Inflammatory macrophage treated with lipopolysaccharide for 4 hours (primary cell): ENCODE data around the gene CTSZ.
A peak's percentile ranks its signal among the peaks of the same experiment; 100 is the strongest.
"Not testable (repeated sequence)": the region's sequence is repeated elsewhere in the genome, so short reads cannot be mapped to it uniquely, and the experiment has no call there.

ENCODE experiments used
- DNase-seq: peaks from one replicate; pipeline ENCODE4 v3.0.0-alpha.2; 2020

CTSZ gene

DNA sequence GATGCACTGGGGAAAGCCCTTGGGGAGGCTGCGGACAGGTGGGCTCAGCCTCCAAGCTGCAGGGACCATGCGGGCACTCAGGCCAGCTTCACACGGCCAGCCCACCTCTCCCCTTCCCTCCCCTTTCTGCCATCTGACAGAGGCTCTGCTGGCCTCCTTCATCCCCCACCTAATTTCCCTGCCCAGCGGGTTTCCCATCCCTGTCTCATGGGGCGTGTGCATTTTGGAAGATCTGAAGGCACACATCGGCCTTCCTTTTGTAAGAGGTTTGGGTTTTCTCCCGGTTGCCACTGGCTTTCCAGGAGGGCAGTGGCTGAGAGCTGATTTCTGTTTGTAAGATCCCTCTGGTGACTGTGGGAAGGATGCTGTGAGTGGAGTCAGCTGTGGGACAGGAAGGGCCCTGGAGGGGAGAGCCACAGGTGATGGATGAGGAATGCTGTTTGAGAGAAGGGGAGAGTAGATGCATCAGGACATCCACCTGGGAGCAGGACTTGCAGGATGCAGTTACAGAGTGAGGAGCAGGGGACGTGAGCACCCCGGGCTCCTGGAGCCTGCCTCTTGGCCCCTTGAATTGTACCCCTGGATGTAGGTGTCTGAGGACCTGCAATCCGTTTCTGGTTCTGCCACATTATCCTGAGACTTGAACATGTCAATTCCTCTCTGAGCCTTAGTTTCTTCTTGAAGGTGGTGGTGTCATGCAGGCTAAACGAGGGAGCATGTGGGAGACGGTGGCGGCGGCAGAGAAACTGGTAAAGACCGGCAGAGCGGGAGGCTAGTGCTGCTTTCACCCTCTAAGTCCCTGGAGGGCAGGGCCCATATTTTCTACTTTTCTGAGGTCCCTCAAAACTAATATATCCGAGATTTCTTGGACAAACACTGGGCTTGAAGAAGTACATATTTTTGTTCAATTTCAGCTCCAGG lies 6.2 kb upstream of the CTSZ start:
- DNase-seq, result no peak

DNA sequence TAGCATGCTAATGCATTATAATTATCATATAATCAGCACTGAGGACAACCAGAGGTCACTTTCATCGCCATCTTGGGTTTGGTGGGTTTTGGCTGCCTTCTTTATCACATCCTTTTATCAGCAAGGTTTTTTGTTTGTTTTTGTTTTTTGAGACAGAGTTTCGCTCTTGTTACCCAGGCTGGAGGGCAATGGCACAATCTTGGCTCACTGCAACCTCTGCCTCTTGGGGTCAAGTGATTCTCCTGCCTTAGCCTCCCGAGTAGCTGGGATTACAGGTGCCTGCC lies 4.8 kb upstream of the CTSZ start:
- not testable (repeated sequence) for DNase-seq

DNA sequence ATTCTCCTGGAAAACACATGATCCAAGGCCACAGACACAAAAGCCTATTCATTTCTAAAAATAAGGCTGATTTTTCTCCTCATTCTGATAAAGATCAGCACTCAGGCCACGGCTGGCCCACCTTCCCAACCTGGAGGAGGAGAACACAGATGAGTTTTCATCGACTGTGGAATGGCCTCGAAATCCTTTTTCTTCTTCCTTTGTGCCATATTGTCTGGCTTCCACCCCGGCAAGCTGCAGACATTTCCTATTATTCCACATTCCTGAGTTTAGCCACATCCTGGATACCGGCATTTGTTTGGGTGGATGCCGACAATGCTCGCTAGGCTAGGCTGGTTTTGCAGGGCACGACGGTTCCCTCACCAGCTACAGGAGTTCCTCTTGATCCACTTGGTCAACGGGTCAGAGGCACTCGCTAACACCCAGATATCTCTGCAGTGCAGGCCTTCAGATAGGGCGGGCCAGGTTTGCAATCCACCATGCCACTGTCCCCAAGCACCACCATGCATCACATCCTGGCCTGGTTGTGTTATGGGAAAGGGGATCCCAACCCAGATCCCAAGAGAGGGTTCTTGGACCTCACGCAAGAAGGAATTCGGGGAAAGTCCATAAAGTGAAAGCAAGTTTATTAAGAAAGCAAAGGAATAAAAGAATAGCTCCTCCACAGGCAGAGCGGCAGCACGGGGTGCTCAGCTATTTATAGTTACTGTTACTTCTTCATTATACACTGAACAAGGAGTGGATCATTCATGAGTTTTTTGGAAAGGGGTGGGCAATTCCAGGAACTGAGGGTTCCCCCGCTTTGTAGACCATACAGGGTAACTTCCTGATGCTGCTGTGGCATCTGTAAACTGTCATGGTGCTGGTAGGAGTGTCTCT lies 4.2 kb upstream of the CTSZ start:
- DNase-seq, result peak; percentile 39

DNA sequence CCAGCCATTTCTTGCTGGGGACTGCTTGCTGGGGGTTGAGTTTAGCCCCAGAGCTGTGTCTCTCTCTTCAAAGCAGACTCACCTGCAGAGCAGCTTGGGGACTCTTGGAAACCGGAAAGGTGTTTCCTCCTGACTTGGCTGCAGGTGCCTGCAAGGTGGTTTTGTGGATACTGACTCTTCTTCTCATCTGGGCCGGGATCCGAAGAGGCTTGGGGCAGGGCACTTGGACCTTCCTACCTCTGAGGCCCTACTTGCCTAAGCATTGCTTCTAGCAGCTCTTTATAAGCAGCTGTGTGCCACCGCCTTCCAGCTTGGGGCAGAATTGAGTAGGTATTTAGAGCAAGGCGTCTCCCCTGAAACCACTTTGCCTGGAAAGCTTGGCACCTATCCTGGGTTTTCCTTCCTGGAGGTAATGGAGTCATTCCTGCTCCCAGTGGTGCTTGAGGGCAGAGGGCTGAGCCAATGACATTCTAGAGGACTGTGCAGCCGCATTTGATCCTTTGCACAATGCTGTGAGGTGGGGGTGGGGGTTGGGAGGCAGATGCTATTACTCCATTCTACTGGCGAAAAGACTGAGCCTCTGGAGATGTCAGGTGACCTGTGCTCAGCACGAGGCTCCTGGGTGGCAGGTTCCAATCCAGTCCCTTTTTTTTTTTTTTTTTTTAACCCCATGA lies 3.4 kb upstream of the CTSZ start:
- DNase-seq, result no peak

DNA sequence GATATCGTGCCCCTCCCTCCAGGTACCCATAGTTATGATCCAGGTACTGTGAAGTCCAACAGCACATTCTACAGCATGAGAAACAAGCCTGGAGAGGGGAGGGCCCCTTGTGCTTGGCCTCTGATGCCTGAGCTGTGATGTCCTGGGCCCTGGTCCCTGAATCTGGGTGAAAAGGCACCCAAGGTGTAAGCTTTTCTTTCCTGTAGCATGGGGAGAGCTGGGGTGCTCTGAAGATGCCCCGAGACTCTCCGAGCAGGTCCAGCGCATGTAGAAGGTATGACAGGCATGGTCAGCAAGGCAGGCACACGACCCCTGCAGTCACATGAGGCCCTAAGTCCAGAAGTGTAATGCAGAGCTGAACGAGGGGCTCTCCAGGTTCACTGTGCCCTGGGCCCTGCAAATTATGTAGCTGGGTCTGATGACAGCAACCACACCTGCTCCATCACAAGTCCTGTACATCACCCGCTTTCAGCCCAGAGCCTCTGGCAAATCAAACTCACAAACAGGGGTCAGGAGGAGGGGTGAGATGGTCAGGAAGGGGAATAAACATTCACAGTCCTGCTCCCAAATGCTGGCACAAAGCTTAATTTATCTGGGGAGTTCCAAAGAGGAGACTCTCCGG lies 1.8 kb upstream of the CTSZ start:
- no peak for DNase-seq

DNA sequence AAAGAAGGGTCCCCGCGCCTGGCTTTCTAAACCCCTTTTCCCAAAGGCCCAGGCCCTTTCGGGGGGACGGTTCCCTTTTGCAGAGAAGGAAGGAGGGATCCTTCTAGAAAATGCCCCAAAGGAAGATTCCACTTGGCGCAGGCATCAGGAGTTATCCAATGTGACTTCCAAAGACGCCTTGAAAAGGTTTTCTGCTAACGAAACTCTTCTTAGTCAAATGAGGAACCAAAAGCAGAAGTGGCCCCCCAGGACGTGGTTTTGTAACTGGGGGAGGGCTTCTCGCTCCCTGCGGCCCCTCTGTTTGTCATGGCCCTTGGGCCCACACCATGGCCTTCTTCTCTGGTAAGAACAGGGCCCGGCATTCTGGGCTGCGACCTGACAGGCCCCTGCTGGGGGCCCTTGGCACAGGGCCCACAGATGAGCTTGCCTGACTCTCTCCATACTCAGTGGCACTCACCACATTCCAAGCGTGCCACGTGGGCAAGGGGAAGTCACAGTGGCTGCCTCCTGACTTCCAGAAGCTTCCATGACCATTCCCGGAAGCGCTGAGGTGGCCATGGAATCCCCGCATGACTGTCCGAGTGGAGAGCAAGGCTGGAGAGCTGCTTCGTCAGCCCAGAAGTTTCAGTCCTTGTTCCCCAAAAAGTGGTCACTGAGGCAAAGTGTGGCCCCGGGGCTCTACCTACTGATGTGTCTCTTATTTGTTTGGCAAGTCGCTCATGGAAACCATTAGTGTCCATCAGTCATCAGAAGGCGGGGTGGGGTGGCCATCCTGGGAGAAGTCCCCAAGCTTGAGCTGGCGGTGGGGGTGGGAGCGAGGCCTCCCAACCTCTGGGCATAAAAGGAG lies 834 bp upstream of the CTSZ start:
- DNase-seq, result peak; percentile 98

DNA sequence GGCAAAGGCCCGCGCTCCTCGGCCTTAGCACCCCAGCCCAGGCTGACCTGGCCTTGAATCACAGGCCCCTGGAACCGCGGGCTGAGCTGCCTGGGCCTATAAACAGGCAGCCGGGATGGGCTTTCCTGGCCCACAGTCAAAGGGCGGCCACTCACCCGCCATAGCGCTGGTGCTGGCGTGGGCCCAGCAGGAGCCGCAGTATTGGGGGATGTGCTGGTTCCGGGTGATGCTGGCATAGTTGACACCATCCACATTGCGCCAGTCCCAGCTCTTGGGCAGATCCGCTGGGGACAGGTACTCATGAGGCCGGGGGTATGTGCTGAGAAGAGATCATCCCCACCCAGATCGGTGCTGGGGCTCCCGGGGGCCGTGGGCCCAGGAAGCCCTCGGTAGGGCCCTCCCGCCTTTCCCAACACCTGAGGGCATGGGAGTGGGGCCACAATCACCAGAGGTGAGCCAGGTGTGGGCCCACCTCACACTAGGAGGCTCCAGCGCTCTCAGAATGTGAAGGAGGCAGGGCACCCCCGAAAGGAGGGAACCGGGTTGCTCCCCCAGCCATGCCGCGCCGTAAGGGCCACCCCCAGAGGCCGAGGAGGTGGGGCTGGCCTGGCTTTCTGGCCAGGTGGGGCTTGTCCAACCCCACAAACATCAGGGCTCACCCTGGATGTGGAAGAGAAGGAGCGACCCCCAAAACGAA lies 739 bp downstream of the CTSZ start:
- peak; percentile 26 for DNase-seq

DNA sequence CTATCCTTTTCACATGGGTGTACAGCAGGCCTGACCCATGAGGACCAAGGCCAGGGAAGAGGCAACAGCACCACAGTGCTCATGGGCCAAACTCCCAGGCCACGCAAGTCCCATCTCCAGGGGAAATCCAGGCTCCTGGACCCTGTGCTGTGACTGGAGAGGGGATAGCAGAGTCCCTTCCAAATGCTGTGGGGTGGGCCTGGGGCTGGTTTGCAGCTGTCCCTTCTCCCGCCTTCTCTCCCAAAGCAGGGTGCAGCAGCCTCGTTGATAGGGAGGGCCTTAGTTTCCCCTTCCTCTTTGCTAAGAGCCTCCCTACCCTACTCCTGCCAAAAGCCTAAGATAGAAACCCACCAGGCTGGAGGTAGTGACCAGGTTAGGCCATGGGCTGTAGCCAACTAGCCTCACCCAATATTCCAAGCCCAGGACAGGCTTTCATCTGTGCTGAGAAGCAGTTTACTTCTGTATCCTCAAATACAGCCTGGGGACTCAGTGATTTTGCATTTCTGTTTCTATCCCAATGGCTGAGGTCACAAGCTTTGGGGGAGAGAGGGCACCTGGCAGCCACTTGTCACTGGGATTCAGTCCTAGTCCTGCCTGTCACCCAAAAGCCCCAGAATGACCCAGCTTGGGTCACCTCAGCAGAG lies 1.4 kb downstream of the CTSZ start:
- no peak for DNase-seq

DNA sequence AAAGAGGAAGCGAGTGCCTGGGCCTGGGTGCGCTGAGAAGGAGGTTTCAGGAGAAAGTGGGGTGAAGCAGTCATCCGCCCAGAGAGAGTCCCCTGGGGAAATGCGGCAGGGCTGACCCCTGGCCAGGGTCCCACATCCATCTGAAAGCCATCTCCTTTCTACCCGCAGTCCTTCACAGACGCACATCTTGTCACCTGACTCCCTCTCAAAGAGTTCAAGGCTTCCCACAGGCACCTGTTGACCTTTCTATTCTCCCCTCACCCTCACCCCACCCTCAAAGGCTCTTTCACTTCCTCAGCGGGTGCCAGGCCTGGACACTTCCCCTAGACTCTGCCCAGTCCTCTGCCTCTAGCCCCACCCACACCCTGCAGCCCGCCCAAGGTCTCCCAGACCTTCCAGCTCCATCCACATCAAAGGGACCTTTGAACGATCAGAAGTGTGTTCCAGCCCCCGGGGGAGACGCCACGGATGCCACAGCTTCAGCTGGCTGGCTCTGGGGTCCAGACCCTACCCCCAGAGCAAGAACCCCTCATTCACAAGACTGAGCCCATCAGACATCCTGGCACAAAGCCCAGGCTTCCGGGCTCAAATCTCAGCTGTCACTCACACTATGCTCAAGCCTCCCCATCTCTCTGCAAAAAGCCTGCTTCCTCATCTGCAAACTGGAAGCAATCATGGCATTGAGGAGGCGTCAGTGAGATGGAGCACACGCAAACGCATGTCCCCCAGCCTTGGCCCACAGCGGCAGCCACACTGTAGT lies 2.1 kb downstream of the CTSZ start:
- peak; percentile 89 for DNase-seq

DNA sequence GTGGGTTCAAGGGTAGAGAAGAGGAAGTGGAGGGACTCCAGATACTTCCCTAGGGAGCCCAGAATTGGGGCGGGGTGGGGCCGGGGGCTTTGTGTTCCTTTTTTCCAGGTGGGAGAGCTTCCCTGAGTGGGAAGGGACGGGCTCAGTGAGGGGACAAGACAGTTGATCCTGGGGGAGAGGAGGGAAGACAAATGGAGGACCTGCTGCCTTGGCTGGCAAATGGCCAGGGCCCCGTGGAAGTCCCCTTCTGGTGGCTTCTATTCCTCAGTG lies 2.6 kb downstream of the CTSZ start:
- DNase-seq, result peak; percentile 92

DNA sequence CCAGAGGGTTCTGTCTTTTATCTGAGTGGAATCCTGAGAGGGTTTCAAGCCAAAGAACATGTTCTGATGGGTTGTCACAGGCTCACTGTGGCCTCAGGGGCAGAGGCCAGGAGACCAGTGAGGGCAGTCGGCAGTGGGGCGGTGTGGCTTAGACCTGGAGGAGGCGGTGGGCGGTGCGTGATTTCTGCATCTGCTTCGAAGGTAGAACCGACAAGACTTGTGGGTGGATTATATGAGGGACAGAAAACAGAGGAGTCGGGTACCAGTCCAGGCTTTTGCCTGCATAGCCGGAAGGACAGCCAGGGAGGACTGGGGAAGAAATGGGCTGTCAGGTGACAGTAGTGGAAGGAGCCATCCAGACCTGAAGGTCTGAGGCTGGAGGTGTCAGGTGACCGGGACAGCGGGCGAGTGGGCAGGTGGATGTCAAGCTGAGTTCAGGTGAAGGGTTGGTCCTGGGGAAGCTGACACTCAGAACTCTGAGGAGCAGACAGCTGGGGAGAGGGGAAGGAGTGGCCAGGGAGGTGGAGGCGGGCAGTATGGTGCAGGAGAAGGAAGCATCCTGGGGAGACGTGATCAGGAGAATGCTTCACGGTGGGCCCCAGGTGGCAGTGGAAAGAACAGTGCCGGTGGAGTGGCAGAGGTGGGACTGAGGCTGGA lies 3.1 kb downstream of the CTSZ start:
- DNase-seq, result no peak

DNA sequence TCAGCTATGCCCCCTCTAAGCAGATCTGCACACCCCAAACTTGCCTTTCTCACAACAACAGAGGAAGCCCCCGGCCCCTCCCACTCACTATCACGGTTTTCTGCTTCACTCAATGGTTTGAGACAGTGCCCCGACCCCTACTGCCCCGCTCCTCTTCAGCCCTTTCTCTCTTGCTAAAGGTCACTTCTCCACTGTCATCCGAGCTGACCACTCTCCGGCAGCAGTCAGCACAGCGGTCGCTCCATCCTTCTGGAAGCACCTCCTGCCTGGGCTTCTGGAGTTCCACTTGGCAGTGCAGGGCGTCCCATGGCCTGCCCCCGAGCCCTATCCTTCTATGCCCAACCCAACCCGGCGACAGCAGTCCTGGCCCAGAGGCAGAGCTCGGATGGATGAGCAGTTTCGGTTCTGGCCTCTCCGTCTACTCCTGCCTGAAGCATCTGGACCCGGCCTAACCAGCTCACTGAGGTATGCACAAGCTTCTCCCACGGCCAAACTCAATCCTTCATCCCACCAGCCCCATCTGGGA lies 4.1 kb downstream of the CTSZ start:
- no peak for DNase-seq

DNA sequence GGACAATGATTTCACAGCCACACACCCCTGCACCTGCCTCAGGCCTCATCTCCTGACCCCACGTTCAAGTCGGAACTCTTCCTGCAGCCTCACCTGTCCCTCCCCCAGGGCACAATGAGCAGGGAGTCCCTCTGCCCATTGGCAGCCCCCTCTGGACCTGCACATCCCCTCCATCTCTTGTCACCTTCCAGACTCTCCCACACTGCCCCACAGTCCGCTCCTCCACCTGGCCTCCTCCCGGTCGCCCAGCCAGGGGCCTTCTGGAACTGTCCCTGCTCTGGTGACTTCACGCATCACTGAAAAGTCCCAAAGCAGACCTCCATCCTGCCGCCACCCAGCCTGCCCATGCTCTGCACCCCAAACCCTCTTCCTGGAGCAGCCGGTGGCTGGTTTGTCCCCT lies 4.7 kb downstream of the CTSZ start:
- DNase-seq, result no peak

DNA sequence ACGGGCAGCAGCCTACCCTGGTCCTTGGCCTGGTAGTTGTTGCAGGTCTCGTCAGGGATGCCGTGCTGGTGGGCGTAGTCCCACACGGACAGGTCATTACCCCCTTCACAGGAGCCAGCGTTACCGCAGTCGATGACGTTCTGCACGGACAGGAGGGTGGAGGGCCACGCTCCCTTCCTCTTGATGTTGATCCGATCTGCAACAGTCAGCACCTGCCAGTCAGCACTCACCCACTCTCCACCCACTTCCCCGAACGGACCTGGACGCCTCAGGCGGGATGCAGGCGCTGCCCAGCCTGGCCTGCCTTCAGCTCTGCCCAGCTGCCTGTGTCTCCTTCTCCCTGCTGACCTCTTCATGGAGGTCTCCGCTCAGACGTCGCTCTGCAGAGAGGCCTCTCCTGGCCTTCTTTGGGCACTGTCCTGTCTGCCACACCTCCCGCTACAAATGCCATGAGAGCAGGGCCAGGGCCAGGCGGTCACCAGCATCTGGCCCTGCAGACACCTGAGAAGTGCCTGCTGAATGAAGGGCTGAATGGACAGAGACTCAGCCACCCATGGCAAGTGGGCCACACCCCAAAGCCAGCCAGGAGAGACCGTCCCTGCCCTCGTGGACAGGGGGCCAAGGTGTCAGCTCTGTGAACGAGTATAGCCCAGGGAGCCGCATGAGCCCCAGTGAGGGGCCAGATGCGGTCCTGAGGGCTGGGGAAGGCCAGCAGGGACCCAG lies 5.4 kb downstream of the CTSZ start:
- no peak for DNase-seq

DNA sequence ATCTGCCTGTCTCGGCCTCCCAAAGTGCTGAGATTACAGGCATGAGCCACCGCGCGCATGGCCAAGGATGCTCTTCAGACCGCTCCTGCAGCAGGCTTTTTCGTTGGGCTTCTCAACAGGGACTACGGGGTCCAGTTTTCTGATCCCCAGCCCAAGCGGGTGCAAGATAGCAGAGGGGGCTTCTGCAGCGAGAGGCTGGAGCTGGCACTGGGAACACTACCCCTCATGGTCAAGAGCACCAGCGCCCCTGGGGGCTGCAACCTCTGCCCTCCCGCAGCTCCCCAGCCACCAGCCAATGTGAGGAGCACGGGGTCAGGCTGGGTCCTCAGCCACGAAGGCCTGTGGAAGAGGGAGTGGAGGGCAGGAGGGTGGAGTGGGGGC lies 6.0 kb downstream of the CTSZ start:
- no peak for DNase-seq

DNA sequence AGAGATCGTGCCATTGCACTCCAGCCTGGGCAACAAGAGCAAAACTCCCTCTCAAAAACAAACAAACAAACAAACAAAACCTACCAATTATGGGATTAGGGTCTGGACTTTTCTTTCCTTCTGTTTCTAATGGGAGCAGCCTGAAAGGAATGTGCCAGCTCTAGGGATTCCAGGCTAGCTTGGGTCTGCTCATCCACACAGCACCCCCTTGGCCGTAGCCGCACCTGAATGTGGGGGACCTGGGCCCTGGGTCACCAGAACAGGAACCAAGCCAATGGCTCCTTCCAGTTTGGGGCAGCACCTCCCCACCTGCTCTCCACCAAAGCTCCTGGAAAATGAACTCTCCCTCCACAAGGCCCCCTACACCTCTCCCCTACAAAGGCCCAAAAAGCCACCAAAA lies 6.7 kb downstream of the CTSZ start:
- no peak for DNase-seq

DNA sequence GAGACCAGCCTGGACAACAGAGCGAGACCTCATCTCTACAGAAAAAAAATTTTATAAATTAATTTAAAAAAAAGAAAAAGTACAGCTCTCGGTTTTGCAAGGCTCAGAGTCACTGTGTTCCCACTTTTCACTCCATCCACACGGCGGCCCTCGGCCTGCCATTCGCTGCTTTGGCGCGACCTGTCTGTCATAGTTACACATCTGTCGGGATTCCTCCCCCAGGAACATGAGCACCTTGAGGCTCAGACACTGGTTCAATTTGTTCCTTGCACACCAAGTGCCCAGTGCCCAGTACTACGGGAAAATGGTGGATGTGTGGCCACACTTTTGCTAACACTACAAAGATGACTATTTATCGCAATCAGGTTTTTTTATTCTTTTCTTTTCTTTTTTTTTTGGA lies 8.4 kb downstream of the CTSZ start:
- DNase-seq, result no peak

DNA sequence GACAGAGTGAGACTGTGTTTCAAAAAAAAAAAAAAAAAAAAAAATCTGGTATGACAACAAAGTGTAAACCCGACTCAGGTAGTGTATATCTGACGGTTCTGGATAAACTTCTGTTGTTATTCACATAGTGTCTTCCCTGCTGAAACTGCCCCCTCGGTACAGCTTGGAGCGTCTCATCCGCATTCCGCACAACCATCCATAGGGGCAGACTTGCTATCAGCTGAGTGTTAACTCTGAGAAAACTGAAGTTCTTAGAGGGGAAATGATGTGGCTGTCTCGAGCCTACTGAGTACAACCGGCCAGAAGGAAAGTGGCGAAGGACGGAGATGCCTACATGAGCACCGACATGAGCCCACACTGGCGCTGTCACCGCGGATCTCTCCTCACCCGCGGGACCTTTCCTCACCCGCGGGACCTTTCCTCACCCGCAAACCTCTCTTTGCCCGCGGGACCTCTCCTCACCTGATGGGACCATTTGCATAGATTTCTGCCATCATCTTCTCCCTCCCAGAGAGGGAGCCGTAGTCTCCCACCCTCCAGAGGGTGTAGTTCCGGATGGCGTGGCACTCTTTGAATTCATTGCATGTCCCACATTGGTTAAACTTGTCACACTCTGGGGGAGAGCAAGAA lies 9.8 kb downstream of the CTSZ start:
- no peak for DNase-seq

DNA sequence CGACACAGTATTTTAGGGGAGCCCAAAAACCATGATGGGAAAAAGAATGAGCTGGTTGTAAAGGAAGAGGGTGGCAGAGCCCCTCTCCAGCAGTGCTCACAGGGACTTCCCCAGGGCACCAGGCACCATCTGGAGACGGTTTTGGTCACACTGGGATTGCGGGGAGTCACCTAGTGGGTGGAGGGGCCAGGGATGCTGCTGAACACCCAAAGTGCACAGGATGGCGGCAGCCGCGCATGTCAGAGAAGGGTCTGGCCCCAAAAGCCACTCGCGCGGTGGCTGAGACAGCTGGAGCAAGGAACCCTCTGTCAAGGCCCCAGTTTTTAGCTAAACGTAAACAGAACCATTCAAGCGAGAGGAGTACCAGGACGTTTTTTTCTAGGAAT lies 10.8 kb downstream of the CTSZ start:
- no peak for DNase-seq
